ENCODE measurements around the gene CASZ1.

CASZ1 gene

GRCh38 chr1:10773851-10774614 lies 22.4 kb downstream of the CASZ1 start:
- H3K4ac ChIP-seq (ENCODE audit: low read depth in 1 of 2, low read length in 2 of 2), result no peak overlapping the region
- no peak overlapping the region for H2BK120ac ChIP-seq (ENCODE audit: low read depth, low read length)
- peaks cover 59 to 84% of the 10 kb centered on the region in 2 experiments for H3K27me3 ChIP-seq (ENCODE audit: control insufficient read depth in 1 of 2, insufficient read depth in 1 of 2, low read length in 2 of 2)
- H3K4me3 ChIP-seq (ENCODE audit: insufficient read depth in 1 of 2, low read depth in 1 of 2, low read length in 2 of 2), result no peak overlapping the region
- H4K91ac ChIP-seq (ENCODE audit: low read length), result no peak overlapping the region
- no peak overlapping the region for H3K14ac ChIP-seq (ENCODE audit: low read length in 2 of 2)
- no peaks in the 10 kb centered on the region for H3K4me1 ChIP-seq (ENCODE audit: control insufficient read depth, insufficient read depth, low read depth, low read length)
- H2BK15ac ChIP-seq (ENCODE audit: low read depth, poor library complexity, severe bottlenecking), result no peak overlapping the region
- H3K9ac ChIP-seq (ENCODE audit: low read length), result no peak overlapping the region
- no peak overlapping the region for H2BK12ac ChIP-seq (ENCODE audit: low read length in 2 of 2)
- H4K8ac ChIP-seq (ENCODE audit: low read length), result no peak overlapping the region
- H3K18ac ChIP-seq (ENCODE audit: low read depth in 1 of 2, low read length in 2 of 2), result no peak overlapping the region
- H3K36me3 ChIP-seq (ENCODE audit: control insufficient read depth in 1 of 2, insufficient read depth in 2 of 2, low read depth in 1 of 2, low read length in 2 of 2), result no peaks in the 10 kb centered on the region
- no peaks in the 10 kb centered on the region for H3K79me1 ChIP-seq (replicated peaks; ENCODE audit: low read length, poor library complexity, severe bottlenecking)
- H3K9me3 ChIP-seq (ENCODE audit: control insufficient read depth, low read length), result no peaks in the 10 kb centered on the region
- WGBS, result 88% methylated on average over 16 of the region's 17 CpGs
- no peak overlapping the region for H2BK5ac ChIP-seq (ENCODE audit: low read depth, low read length, poor library complexity, severe bottlenecking)
- H3K23ac ChIP-seq (ENCODE audit: low read length in 2 of 2), result no peak overlapping the region
- no peak overlapping the region for H2AFZ ChIP-seq (ENCODE audit: low read depth, low read length)
- no peak overlapping the region for H2AK5ac ChIP-seq (ENCODE audit: low read length, severe bottlenecking)
- no peak overlapping the region for H3K27ac ChIP-seq (ENCODE audit: low read length, poor library complexity, severe bottlenecking)
- DNase-seq, result no peak
- no peak overlapping the region for H3K4me2 ChIP-seq (ENCODE audit: low read length, poor library complexity, severe bottlenecking)

GRCh38 chr1:10773376-10773775 lies 23.1 kb downstream of the CASZ1 start:
- Histone ChIP-seq H3K36me3 (ENCODE audit: control insufficient read depth in 1 of 2, insufficient read depth in 2 of 2, low read depth in 1 of 2, low read length in 2 of 2) (no peaks in the 10 kb centered on the region), H2BK15ac (ENCODE audit: low read depth, poor library complexity, severe bottlenecking) (no peak overlapping the region), H2AK5ac (ENCODE audit: low read length, severe bottlenecking) (no peak overlapping the region), H3K79me1 (replicated peaks; ENCODE audit: low read length, poor library complexity, severe bottlenecking) (no peaks in the 10 kb centered on the region), H3K9ac (ENCODE audit: low read length) (no peak overlapping the region), H2BK120ac (ENCODE audit: low read depth, low read length) (no peak overlapping the region), H3K14ac (ENCODE audit: low read length in 2 of 2) (no peak overlapping the region), H2BK12ac (ENCODE audit: low read length in 2 of 2) (no peak overlapping the region), H3K27ac (ENCODE audit: low read length, poor library complexity, severe bottlenecking) (no peak overlapping the region), H4K8ac (ENCODE audit: low read length) (no peak overlapping the region), H2BK5ac (ENCODE audit: low read depth, low read length, poor library complexity, severe bottlenecking) (no peak overlapping the region), H3K9me3 (ENCODE audit: control insufficient read depth, low read length) (no peaks in the 10 kb centered on the region), H3K4me1 (ENCODE audit: control insufficient read depth, insufficient read depth, low read depth, low read length) (no peaks in the 10 kb centered on the region), H3K4ac (ENCODE audit: low read depth in 1 of 2, low read length in 2 of 2) (no peak overlapping the region), H3K4me2 (ENCODE audit: low read length, poor library complexity, severe bottlenecking) (no peak overlapping the region), H3K4me3 (ENCODE audit: insufficient read depth in 1 of 2, low read depth in 1 of 2, low read length in 2 of 2) (no peak overlapping the region), H3K27me3 (ENCODE audit: control insufficient read depth in 1 of 2, insufficient read depth in 1 of 2, low read length in 2 of 2) (peaks cover 59 to 80% of the 10 kb centered on the region in 2 experiments), H3K18ac (ENCODE audit: low read depth in 1 of 2, low read length in 2 of 2) (no peak overlapping the region), H2AFZ (ENCODE audit: low read depth, low read length) (no peak overlapping the region), H4K91ac (ENCODE audit: low read length) (no peak overlapping the region), H3K23ac (ENCODE audit: low read length in 2 of 2) (no peak overlapping the region)
- 79% methylated on average over 9 of the region's 12 CpGs for WGBS
- DNase-seq, result no peak

- H3K36me3 ChIP-seq (ENCODE audit: control insufficient read depth in 1 of 2, insufficient read depth in 2 of 2, low read depth in 1 of 2, low read length in 2 of 2), result no peaks in the 10 kb centered on the region
- no peak overlapping the region for H2BK5ac ChIP-seq (ENCODE audit: low read depth, low read length, poor library complexity, severe bottlenecking)
- no peak overlapping the region for H2AFZ ChIP-seq (ENCODE audit: low read depth, low read length)
- H3K4me1 ChIP-seq (ENCODE audit: control insufficient read depth, insufficient read depth, low read depth, low read length), result no peaks in the 10 kb centered on the region
- no peak overlapping the region for H3K9ac ChIP-seq (ENCODE audit: low read length)
- no peaks in the 10 kb centered on the region for H3K9me3 ChIP-seq (ENCODE audit: control insufficient read depth, low read length)
- no peak overlapping the region for H2AK5ac ChIP-seq (ENCODE audit: low read length, severe bottlenecking)
- no peak overlapping the region for H2BK15ac ChIP-seq (ENCODE audit: low read depth, poor library complexity, severe bottlenecking)
- H3K4me3 ChIP-seq (ENCODE audit: insufficient read depth in 1 of 2, low read depth in 1 of 2, low read length in 2 of 2), result no peak overlapping the region
- H3K4ac ChIP-seq (ENCODE audit: low read depth in 1 of 2, low read length in 2 of 2), result no peak overlapping the region
- H3K79me1 ChIP-seq (replicated peaks; ENCODE audit: low read length, poor library complexity, severe bottlenecking), result no peaks in the 10 kb centered on the region
- H3K27ac ChIP-seq (ENCODE audit: low read length, poor library complexity, severe bottlenecking), result no peak overlapping the region
- 91% methylated on average over 6 of the region's 7 CpGs for WGBS
- no peak overlapping the region for H3K18ac ChIP-seq (ENCODE audit: low read depth in 1 of 2, low read length in 2 of 2)
- H3K14ac ChIP-seq (ENCODE audit: low read length in 2 of 2), result no peak overlapping the region
- peaks cover 59 to 75% of the 10 kb centered on the region in 2 experiments for H3K27me3 ChIP-seq (ENCODE audit: control insufficient read depth in 1 of 2, insufficient read depth in 1 of 2, low read length in 2 of 2)
- H2BK120ac ChIP-seq (ENCODE audit: low read depth, low read length), result no peak overlapping the region
- no peak for DNase-seq
- no peak overlapping the region for H4K8ac ChIP-seq (ENCODE audit: low read length)
- H3K23ac ChIP-seq (ENCODE audit: low read length in 2 of 2), result no peak overlapping the region
- no peak overlapping the region for H4K91ac ChIP-seq (ENCODE audit: low read length)
- no peak overlapping the region for H3K4me2 ChIP-seq (ENCODE audit: low read length, poor library complexity, severe bottlenecking)
- H2BK12ac ChIP-seq (ENCODE audit: low read length in 2 of 2), result no peak overlapping the region
Observed at GRCh38 chr1:10772711-10773110, 23.7 kb downstream of the CASZ1 start.

GRCh38 chr1:10771789-10772188 lies 24.7 kb downstream of the CASZ1 start:
- 69% methylated on average over 8 of the region's 8 CpGs for WGBS
- H3K36me3 ChIP-seq (ENCODE audit: control insufficient read depth in 1 of 2, insufficient read depth in 2 of 2, low read depth in 1 of 2, low read length in 2 of 2), result no peaks in the 10 kb centered on the region
- no peak overlapping the region for H3K14ac ChIP-seq (ENCODE audit: low read length in 2 of 2)
- H2BK120ac ChIP-seq (ENCODE audit: low read depth, low read length), result no peak overlapping the region
- no peak overlapping the region for H3K23ac ChIP-seq (ENCODE audit: low read length in 2 of 2)
- no peak overlapping the region for H4K91ac ChIP-seq (ENCODE audit: low read length)
- no peak overlapping the region for H2BK5ac ChIP-seq (ENCODE audit: low read depth, low read length, poor library complexity, severe bottlenecking)
- H3K27ac ChIP-seq (ENCODE audit: low read length, poor library complexity, severe bottlenecking), result no peak overlapping the region
- no peaks in the 10 kb centered on the region for H3K79me1 ChIP-seq (replicated peaks; ENCODE audit: low read length, poor library complexity, severe bottlenecking)
- H2AK5ac ChIP-seq (ENCODE audit: low read length, severe bottlenecking), result no peak overlapping the region
- peaks cover 54 to 71% of the 10 kb centered on the region in 2 experiments for H3K27me3 ChIP-seq (ENCODE audit: control insufficient read depth in 1 of 2, insufficient read depth in 1 of 2, low read length in 2 of 2)
- no peak overlapping the region for H3K4me3 ChIP-seq (ENCODE audit: insufficient read depth in 1 of 2, low read depth in 1 of 2, low read length in 2 of 2)
- H3K9ac ChIP-seq (ENCODE audit: low read length), result no peak overlapping the region
- H2BK12ac ChIP-seq (ENCODE audit: low read length in 2 of 2), result no peak overlapping the region
- no peaks in the 10 kb centered on the region for H3K9me3 ChIP-seq (ENCODE audit: control insufficient read depth, low read length)
- no peak overlapping the region for H4K8ac ChIP-seq (ENCODE audit: low read length)
- H3K4ac ChIP-seq (ENCODE audit: low read depth in 1 of 2, low read length in 2 of 2), result no peak overlapping the region
- no peak overlapping the region for H2BK15ac ChIP-seq (ENCODE audit: low read depth, poor library complexity, severe bottlenecking)
- H2AFZ ChIP-seq (ENCODE audit: low read depth, low read length), result no peak overlapping the region
- no peak overlapping the region for H3K4me2 ChIP-seq (ENCODE audit: low read length, poor library complexity, severe bottlenecking)
- no peak for DNase-seq
- no peak overlapping the region for H3K18ac ChIP-seq (ENCODE audit: low read depth in 1 of 2, low read length in 2 of 2)
- H3K4me1 ChIP-seq (ENCODE audit: control insufficient read depth, insufficient read depth, low read depth, low read length), result no peaks in the 10 kb centered on the region

All from mesenchymal stem cell (in vitro differentiated cells and primary cell).